Aorta (tissue), 5 donors: ENCODE results near the gene RPE65. TPM values are rescaled to one million over a fixed set of nuclear protein-coding genes. Genes with fewer than 3 reads are reported as not detected.
"Not testable (repeated sequence)": the region's sequence is repeated elsewhere in the genome, so short reads cannot be mapped to it uniquely, and the experiment has no call there.

ENCODE experiments used
- ATAC-seq: fragments of 200-7000 bp; cut with Tn5 transposase; one replicate; pipeline ENCODE4 v1.9.1; 2022; ENCODE audit warnings: moderate library complexity; ENCODE audit not compliant: low FRiP score
- DNase-seq, 2 donors: peaks; one replicate each; pipeline ENCODE4 v3.0.0-alpha.2; 2020
- H3K27ac ChIP-seq, 2 donors: one replicate each; pipeline ENCODE4 v1.5.1; 2013; ENCODE audit warnings: low read length in 2 of 2, mild to moderate bottlenecking in 2 of 2, moderate library complexity in 2 of 2, control low read depth in 1 of 2, inconsistent platforms in 1 of 2, low read depth in 1 of 2
- H3K27me3 ChIP-seq, 2 donors: one replicate each; pipeline ENCODE4 v1.6.1; 2013; ENCODE audit warnings: control low read depth in 1 of 2, low read length in 1 of 2, mild to moderate bottlenecking in 1 of 2, moderate library complexity in 1 of 2; ENCODE audit not compliant: insufficient read depth in 2 of 2, control insufficient read depth in 1 of 2
- H3K36me3 ChIP-seq, 2 donors: one replicate each; pipeline ENCODE4 v1.6.1; 2013; ENCODE audit warnings: control low read depth in 1 of 2, low read length in 1 of 2, mild to moderate bottlenecking in 1 of 2; ENCODE audit not compliant: insufficient read depth in 2 of 2, control insufficient read depth in 1 of 2
- H3K4me1 ChIP-seq, 2 donors: one replicate each; pipeline ENCODE4 v1.6.1; 2013; ENCODE audit warnings: low read length in 2 of 2, control low read depth in 1 of 2, mild to moderate bottlenecking in 1 of 2, moderate library complexity in 1 of 2; ENCODE audit not compliant: insufficient read depth in 2 of 2, control insufficient read depth in 1 of 2
- H3K4me3 ChIP-seq, 2 donors: one replicate each; pipeline ENCODE4 v1.5.1; 2013; ENCODE audit warnings: low read length in 2 of 2, control low read depth in 1 of 2, mild to moderate bottlenecking in 1 of 2
- H3K9me3 ChIP-seq: one replicate; pipeline ENCODE4 v1.6.1; 2013; ENCODE audit warnings: mild to moderate bottlenecking, low read length; ENCODE audit not compliant: control insufficient read depth
- WGBS, 2 donors: extraction: QIAGEN DNeasy Blood & Tissue Kit; methylation state at CpG; one replicate each; pipeline ENCODE4 v1.1.7; 2013; 5-methylcytosine and 5-hydroxymethylcytosine counted together
- intact Hi-C, 2 donors: fragments of 100-400 bp; cut with DNase I; formaldehyde crosslinking; loops; one replicate each; pipeline versions ENCODE4 v1.14.2 to v1.15.0; 2022
- polyA plus RNA-seq, 2 donors: library from polyadenylated mRNA; stranded (reverse); fragments of 200-250 nt; gene quantifications; one replicate each; pipeline ENCODE4 v1.2.3, GENCODE V29; 2013
- total RNA-seq, 2 donors: library from RNA; stranded (reverse); fragmentation: NEBNext Ultra II Directional; extraction: Animal tissue kit (Norgen Biotek cat#: 25700); gene quantifications; one replicate each; pipeline ENCODE4 v1.2.1, GENCODE V29; 2021
- donor health status: healthy with polysubstance abuse.
- donor health status: Bipolar disorder and iron deficiency.
- donor health status: DM: no; HTN: no; CAD: no.
- donor health status: DM: no; HTN: no; CAD: no.
- donor health status: DM: yes; HTN: yes; CAD: no.

RPE65 gene
- total and polyA plus RNA-seq, 4 donors: not detected

DNA sequence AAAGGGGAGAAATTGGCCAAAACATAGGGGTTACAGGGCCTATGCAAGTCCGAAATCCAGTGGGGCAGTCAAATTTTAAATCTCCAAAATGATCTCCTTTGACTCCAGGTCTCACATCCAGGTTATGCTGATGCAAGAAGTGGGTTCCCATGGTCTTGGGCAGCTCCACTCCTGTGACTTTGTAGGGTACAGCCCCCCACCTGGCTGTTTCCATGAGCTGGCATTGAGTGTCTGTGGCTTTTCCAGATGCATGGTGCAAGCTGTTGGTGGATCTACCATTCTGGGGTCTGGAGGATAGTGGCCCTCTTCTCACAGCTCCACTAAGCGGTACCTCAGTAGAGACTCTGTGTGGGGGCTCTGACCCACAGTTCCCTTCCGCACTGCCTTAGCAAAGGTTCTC, 54.2 kb downstream of the RPE65 start:
- H3K4me3 ChIP-seq, H3K27ac ChIP-seq, H3K4me1 ChIP-seq, H3K36me3 ChIP-seq, H3K27me3 ChIP-seq, intact Hi-C loops, H3K9me3 ChIP-seq, ATAC-seq, DNase-seq: not testable (repeated sequence)
- 98 to 100% methylated on average over 3 of the region's 3 CpGs for WGBS, 2 donors

DNA sequence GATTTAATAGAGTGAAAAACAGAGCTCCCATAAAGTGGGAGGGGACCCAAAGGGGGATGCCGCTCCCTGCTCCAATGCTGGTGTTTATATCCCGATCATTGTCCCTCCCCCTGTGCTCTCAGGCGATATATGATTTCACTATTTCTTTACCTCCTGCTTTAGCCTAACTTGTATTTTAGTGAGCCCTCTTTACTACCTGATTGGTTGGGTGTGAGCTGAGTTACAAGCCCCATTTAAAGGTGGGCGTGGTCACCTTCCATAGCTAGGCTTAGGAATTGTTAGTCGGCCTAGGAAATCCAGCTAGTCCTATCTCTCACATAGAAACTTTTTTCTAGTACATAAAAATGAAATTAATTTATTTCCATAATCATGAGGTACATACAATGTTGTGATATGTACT, 57.3 kb downstream of the RPE65 start:
- H3K27ac ChIP-seq, DNase-seq, H3K27me3 ChIP-seq, H3K36me3 ChIP-seq, H3K9me3 ChIP-seq, intact Hi-C loops, H3K4me3 ChIP-seq, ATAC-seq, H3K4me1 ChIP-seq: not testable (repeated sequence)
- WGBS, 2 donors: 88 to 89% methylated on average over 5 of the region's 5 CpGs

DNA sequence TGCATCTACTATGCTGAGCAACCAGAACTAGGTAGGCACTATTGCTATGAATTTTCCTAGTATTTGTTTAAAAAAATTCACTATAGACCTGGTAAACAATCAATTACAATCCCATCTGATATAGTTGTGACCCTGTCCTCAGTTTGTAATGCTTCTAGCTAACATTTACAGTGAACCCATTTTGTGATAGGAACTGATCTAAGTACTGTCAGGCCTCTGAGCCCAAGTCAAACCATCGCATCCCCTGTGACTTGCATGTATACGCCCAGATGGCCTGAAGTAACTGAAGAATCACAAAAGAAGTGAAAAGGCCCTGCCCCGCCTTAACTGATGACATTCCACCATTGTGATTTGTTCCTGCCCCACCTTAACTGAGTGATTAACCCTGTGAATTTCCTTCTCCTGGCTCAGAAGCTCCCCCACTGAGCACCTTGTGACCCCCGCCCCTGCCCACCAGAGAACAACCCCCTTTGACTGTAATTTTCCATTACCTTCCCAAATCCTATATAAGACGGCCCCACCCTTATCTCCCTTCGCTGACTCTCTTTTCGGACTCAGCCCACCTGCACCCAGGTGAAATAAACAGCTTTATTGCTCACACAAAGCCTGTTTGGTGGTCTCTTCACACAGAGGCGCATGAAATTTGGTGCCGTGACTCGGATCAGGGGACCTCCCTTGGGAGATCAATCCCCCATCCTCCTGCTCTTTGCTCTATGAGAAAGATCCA, 63.8 kb downstream of the RPE65 start:
- H3K9me3 ChIP-seq, H3K36me3 ChIP-seq, H3K27ac ChIP-seq, DNase-seq, H3K27me3 ChIP-seq, H3K4me3 ChIP-seq, ATAC-seq, H3K4me1 ChIP-seq: not testable (repeated sequence)
- WGBS, 2 donors: 94 to 96% methylated on average over 9 of the region's 10 CpGs
- intact Hi-C loops: loop anchor here in 1 of 2 donors (10.0 kb wide), 1 partner anchor 151 kb away; the partner anchor contains the start of gene WLS

DNA sequence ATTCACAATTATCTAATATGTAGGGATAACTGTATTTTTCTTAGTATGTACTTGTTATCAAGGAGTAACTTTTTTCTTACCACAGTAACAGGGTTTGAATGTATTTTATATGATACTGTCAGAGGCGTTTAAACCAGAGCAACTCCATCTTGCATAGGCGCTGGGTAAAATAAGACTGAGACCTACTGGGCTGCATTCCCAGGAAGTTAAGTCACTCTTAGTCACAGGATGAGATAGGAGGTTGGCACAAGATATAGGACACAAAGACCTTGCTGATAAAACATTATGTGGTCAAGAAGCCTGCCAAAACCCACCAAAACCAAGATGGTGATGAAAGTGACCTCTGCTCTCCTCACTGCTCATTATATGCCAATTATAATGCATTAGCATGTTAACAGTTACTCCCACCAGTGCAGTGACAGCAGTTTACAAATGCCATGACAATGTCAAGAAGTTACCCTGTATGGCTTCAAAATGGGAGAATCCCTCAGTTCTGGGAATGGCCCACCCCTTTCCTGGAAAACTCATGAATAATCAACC, 64.8 kb downstream of the RPE65 start:
- 10 to 19% methylated on average over 2 of the region's 2 CpGs for WGBS, 2 donors

DNA sequence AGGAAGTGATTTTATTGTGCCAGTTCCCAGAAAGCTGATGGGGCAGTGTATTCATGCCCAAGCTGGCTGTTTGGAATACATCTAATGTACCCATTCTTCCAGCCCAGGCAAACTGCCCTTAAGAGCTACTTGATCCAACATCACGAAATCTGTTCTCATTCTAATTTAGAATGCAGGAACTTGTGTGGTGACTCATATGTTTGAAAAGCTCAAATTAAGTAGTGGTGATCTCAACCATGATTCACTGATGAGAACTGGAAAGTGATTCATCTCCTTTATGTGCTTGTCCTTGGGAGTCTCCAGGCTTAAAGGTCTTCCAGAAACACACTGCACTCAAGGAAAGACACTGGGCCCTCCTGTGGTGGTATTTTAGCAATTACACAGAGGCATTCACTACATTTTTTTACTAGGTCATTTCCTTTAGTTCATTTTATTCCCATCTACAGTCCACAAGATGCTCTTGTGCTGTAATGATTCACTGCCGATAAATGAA, 65.4 kb downstream of the RPE65 start:
- H3K4me1 ChIP-seq: no peaks in the 10 kb centered on the region
- WGBS, 2 donors: 33 to 34% methylated on average over 2 of the region's 2 CpGs
- peak in 1 of 2 donors; percentile 48 for DNase-seq
- H3K27ac ChIP-seq: peak overlapping the region; percentile 67 to 82
- H3K27me3 ChIP-seq: no peaks in the 10 kb centered on the region
- H3K4me3 ChIP-seq: no peak overlapping the region
- peak; percentile 95 for ATAC-seq
- H3K36me3 ChIP-seq: no peaks in the 10 kb centered on the region
- H3K9me3 ChIP-seq: no peaks in the 10 kb centered on the region
- intact Hi-C loops: loop anchor here in 1 of 2 donors (10.0 kb wide), 1 partner anchor 150 kb away; the partner anchor contains the start of gene WLS

More for the DNA sequence above, 64.8 kb downstream of the RPE65 start:
- DNase-seq (no peak), ATAC-seq (peak; percentile 62)
- H3K9me3 ChIP-seq: no peaks in the 10 kb centered on the region
- no peaks in the 10 kb centered on the region for H3K4me1 ChIP-seq
- intact Hi-C loops: loop anchor here in 1 of 2 donors (10.0 kb wide), 1 partner anchor 150 kb away; the partner anchor contains the start of gene WLS
- no peaks in the 10 kb centered on the region for H3K36me3 ChIP-seq
- no peaks in the 10 kb centered on the region for H3K27me3 ChIP-seq
- H3K4me3 ChIP-seq: no peak overlapping the region
- H3K27ac ChIP-seq: peak overlapping the region in 1 of 2 donors; percentile 36

DNA sequence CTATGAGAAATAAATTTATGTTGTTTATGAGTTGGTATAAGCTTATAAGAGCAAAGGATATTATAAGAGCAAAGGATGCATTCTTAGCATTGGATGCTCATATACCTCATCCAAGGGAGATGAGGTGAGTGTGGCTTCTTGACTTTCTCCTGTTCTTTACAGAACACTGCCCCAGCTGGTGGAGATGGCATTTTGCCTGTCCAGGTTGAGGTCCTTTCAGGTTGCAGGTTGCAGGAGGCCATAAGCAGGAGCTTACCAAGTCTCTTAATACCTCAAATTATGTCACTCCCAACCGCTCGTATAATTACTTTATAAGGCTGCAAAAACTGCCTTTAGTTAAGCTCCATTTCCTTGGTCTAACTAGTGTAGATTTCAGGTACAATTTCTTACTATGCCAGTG, 66.7 kb downstream of the RPE65 start:
- intact Hi-C loops: loop anchor here in 1 of 2 donors (10.0 kb wide), 1 partner anchor 148 kb away; the partner anchor contains the start of gene WLS
- Histone ChIP-seq H3K4me3 (no peak overlapping the region), H3K9me3 (no peaks in the 10 kb centered on the region), H3K27me3 (no peaks in the 10 kb centered on the region), H3K27ac (peak overlapping the region in 1 of 2 donors; percentile 10), H3K36me3 (no peaks in the 10 kb centered on the region), H3K4me1 (no peaks in the 10 kb centered on the region)
- 91 to 97% methylated on average over 2 of the region's 2 CpGs for WGBS, 2 donors
- no peak for ATAC-seq
- DNase-seq: no peak

DNA sequence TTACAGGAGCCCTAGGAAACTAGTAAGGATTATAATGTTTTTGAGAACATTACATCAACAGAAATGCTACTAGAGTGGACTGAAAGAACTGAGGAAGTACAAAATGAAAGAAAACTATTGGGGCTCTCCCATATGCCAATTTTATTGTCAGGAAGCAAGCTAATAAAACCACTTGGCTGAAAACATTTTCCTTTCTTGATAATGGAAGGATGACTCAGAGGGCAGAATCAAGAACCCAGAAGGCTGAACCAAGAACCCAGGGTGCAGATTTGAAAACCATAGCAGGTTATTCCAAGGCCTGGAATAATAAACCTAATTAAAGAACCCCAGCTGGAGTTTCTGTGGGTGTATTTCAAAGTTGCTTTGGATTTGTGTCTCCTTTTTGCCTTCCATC, 70.7 kb downstream of the RPE65 start:
- ATAC-seq (no peak), DNase-seq (no peak)
- no peak overlapping the region for H3K4me3 ChIP-seq
- H3K27me3 ChIP-seq: no peaks in the 10 kb centered on the region
- intact Hi-C loops: no loop called here
- no peaks in the 10 kb centered on the region for H3K36me3 ChIP-seq
- H3K27ac ChIP-seq: peak overlapping the region in 1 of 2 donors; percentile 43
- H3K9me3 ChIP-seq: no peaks in the 10 kb centered on the region
- H3K4me1 ChIP-seq: peaks cover 0 to 5% of the 10 kb centered on the region in 2 donors
